NOMO-1 treated with DMSO at 0.1 percent for 48 hours (cell line): Measurements from ENCODE around the gene ERICH6.
"Not testable (repeated sequence)": the region's sequence is repeated elsewhere in the genome, so short reads cannot be mapped to it uniquely, and the experiment has no call there.

ENCODE experiments used
- DNase-seq: peaks from one replicate; lab custom pipeline; 2025; ENCODE audit not compliant: unreplicated experiment; lab: John Stamatoyannopoulos, UW

Gene ERICH6

GRCh38 chr3:150682279-150682678, 21.4 kb downstream of the ERICH6 start:
- DNase-seq, result no peak

GRCh38 chr3:150681057-150681456, 22.7 kb downstream of the ERICH6 start:
- DNase-seq, result peak; percentile 56

GRCh38 chr3:150680562-150680961, 23.2 kb downstream of the ERICH6 start:
- no peak for DNase-seq

- no peak for DNase-seq
These were observed 28.1 kb downstream of the ERICH6 start for GRCh38 chr3:150675587-150675986.

- no peak for DNase-seq
These were observed 29.8 kb downstream of the ERICH6 start for GRCh38 chr3:150673966-150674365.

GRCh38 chr3:150666167-150666566, 37.6 kb downstream of the ERICH6 start:
- DNase-seq, result no peak

GRCh38 chr3:150663461-150663860, 40.3 kb downstream of the ERICH6 start:
- DNase-seq, result no peak

GRCh38 chr3:150662410-150663200, 41.1 kb downstream of the ERICH6 start:
- peak; percentile 54 for DNase-seq

GRCh38 chr3:150656316-150656715, 47.4 kb downstream of the ERICH6 start:
- peak; percentile 34 for DNase-seq

- DNase-seq, result no peak
These were observed 50.6 kb downstream of the ERICH6 start for GRCh38 chr3:150653110-150653561.

GRCh38 chr3:150640256-150640655, 63.5 kb downstream of the ERICH6 start:
- DNase-seq, result no peak

- DNase-seq, result no peak
These were observed 64.5 kb downstream of the ERICH6 start for GRCh38 chr3:150639262-150639661.

- DNase-seq, result no peak
These were observed 67.5 kb downstream of the ERICH6 start for GRCh38 chr3:150636258-150636657.

- peak; percentile 46 for DNase-seq
These were observed 68.2 kb downstream of the ERICH6 start for GRCh38 chr3:150635526-150635925.

- DNase-seq, result no peak
These were observed 68.6 kb downstream of the ERICH6 start for GRCh38 chr3:150635076-150635475.

GRCh38 chr3:150631515-150632221, 72.1 kb downstream of the ERICH6 start:
- no peak for DNase-seq

GRCh38 chr3:150627557-150627956, 76.2 kb downstream of the ERICH6 start:
- DNase-seq, result no peak

GRCh38 chr3:150626148-150626930, 77.4 kb downstream of the ERICH6 start:
- DNase-seq, result no peak

- no peak for DNase-seq
These were observed 79.8 kb downstream of the ERICH6 start for GRCh38 chr3:150623945-150624344.

- not testable (repeated sequence) for DNase-seq
These were observed 80.8 kb downstream of the ERICH6 start for GRCh38 chr3:150622955-150623354.

GRCh38 chr3:150620002-150620689, 83.6 kb downstream of the ERICH6 start:
- DNase-seq, result no peak
